Measurements from ENCODE around the gene CDK8.
"Not testable (repeated sequence)": the region's sequence is repeated elsewhere in the genome, so short reads cannot be mapped to it uniquely, and the experiment has no call there.

The CDK8 gene

GRCh38 chr13:26280822-26281221 is 26.9 kb downstream of the CDK8 start:
- Histone ChIP-seq H2AFZ (ENCODE audit: low read depth, low read length, severe bottlenecking) (no peak overlapping the region), H3K27ac (ENCODE audit: low read depth, low read length) (no peak overlapping the region), H3K79me2 (ENCODE audit: insufficient read depth, low read length) (peaks cover 33% of the 10 kb centered on the region), H3K27me3 (ENCODE audit: low read length) (no peaks in the 10 kb centered on the region), H3K36me3 (ENCODE audit: low read length) (no peaks in the 10 kb centered on the region), H3K4me2 (ENCODE audit: low read depth, low read length, poor library complexity, severe bottlenecking) (no peak overlapping the region), H3K9me2 (replicated peaks; ENCODE audit: insufficient read depth, low read length) (no peaks in the 10 kb centered on the region), H3K4me3 (ENCODE audit: insufficient read depth, low read length, poor library complexity, severe bottlenecking) (no peak overlapping the region), H4K20me1 (ENCODE audit: low read depth, low read length) (0 out of 2 replicates have a peak, but pooled peaks cover 7% of the 10 kb centered on the region), H3K9me3 (ENCODE audit: insufficient read depth, low read length) (no peaks in the 10 kb centered on the region), H3F3A (ENCODE audit: insufficient read depth) (no peaks in the 10 kb centered on the region), H3K9ac (ENCODE audit: low read length) (no peak overlapping the region)
- TF ChIP-seq CTCF (IDR thresholded peaks at IDR 0.05; ENCODE audit: insufficient read depth, low read length, poor library complexity, severe bottlenecking): no peak
- TF ChIP-seq EZH2phosphoT487 (conservative IDR thresholded peaks at IDR 0.05; ENCODE audit: low read length): no peak

- H3K9ac ChIP-seq (ENCODE audit: low read length); H3K27ac ChIP-seq (ENCODE audit: low read depth, low read length); H3K9me2 ChIP-seq (replicated peaks; ENCODE audit: insufficient read depth, low read length); H2AFZ ChIP-seq (ENCODE audit: low read depth, low read length, severe bottlenecking); H3F3A ChIP-seq (ENCODE audit: insufficient read depth); H4K20me1 ChIP-seq (ENCODE audit: low read depth, low read length); H3K79me2 ChIP-seq (ENCODE audit: insufficient read depth, low read length); H3K36me3 ChIP-seq (ENCODE audit: low read length); H3K9me3 ChIP-seq (ENCODE audit: insufficient read depth, low read length); H3K4me3 ChIP-seq (ENCODE audit: insufficient read depth, low read length, poor library complexity, severe bottlenecking); H3K4me2 ChIP-seq (ENCODE audit: low read depth, low read length, poor library complexity, severe bottlenecking); H3K27me3 ChIP-seq (ENCODE audit: low read length): not testable (repeated sequence)
Measured at GRCh38 chr13:26285911-26286310, 32.0 kb downstream of the CDK8 start.

GRCh38 chr13:26288838-26289237 is 34.9 kb downstream of the CDK8 start:
- H3K4me2 ChIP-seq (ENCODE audit: low read depth, low read length, poor library complexity, severe bottlenecking); H3K27ac ChIP-seq (ENCODE audit: low read depth, low read length); H3K9ac ChIP-seq (ENCODE audit: low read length); H3K9me2 ChIP-seq (replicated peaks; ENCODE audit: insufficient read depth, low read length); H2AFZ ChIP-seq (ENCODE audit: low read depth, low read length, severe bottlenecking); H4K20me1 ChIP-seq (ENCODE audit: low read depth, low read length); H3K9me3 ChIP-seq (ENCODE audit: insufficient read depth, low read length); H3K36me3 ChIP-seq (ENCODE audit: low read length); H3K27me3 ChIP-seq (ENCODE audit: low read length); H3F3A ChIP-seq (ENCODE audit: insufficient read depth); H3K4me3 ChIP-seq (ENCODE audit: insufficient read depth, low read length, poor library complexity, severe bottlenecking): not testable (repeated sequence)
- H3K79me2 ChIP-seq (ENCODE audit: insufficient read depth, low read length): peaks cover 22% of the 10 kb centered on the region; the same call in 1 of the 2 replicates

GRCh38 chr13:26295812-26296211 is 41.9 kb downstream of the CDK8 start:
- TF ChIP-seq CTCF (IDR thresholded peaks at IDR 0.05; ENCODE audit: insufficient read depth, low read length, poor library complexity, severe bottlenecking) (no peak), EZH2phosphoT487 (conservative IDR thresholded peaks at IDR 0.05; ENCODE audit: low read length) (no peak)
- H4K20me1 ChIP-seq (ENCODE audit: low read depth, low read length): peaks cover 13% of the 10 kb centered on the region; the same call in 1 of the 2 replicates
- H3K9ac ChIP-seq (ENCODE audit: low read length): no peak overlapping the region
- no peak overlapping the region for H2AFZ ChIP-seq (ENCODE audit: low read depth, low read length, severe bottlenecking)
- no peaks in the 10 kb centered on the region for H3K9me2 ChIP-seq (replicated peaks; ENCODE audit: insufficient read depth, low read length)
- H3K27me3 ChIP-seq (ENCODE audit: low read length): no peaks in the 10 kb centered on the region
- H3K9me3 ChIP-seq (ENCODE audit: insufficient read depth, low read length): no peaks in the 10 kb centered on the region
- H3K36me3 ChIP-seq (ENCODE audit: low read length): no peaks in the 10 kb centered on the region
- H3K79me2 ChIP-seq (ENCODE audit: insufficient read depth, low read length): peaks cover 69% of the 10 kb centered on the region; the same call in 1 of the 2 replicates
- H3F3A ChIP-seq (ENCODE audit: insufficient read depth): no peaks in the 10 kb centered on the region
- no peak overlapping the region for H3K4me2 ChIP-seq (ENCODE audit: low read depth, low read length, poor library complexity, severe bottlenecking)
- H3K4me3 ChIP-seq (ENCODE audit: insufficient read depth, low read length, poor library complexity, severe bottlenecking): no peak overlapping the region
- no peak overlapping the region for H3K27ac ChIP-seq (ENCODE audit: low read depth, low read length)
